Activated CD4-positive, alpha-beta T cell treated with anti-CD3 and anti-CD28 coated beads, Interleukin-2, amount 10 ng/mL, durations not matched to agents 24 days and 14 days (primary cell): ENCODE results near the gene PPIE. TPM values are rescaled to one million over a fixed set of nuclear protein-coding genes. Genes with fewer than 3 reads are reported as not detected.

ENCODE experiments used
- DNase-seq: peaks from one replicate; pipeline ENCODE4 v3.0.0; 2022
- H3K27ac Mint-ChIP-seq: one replicate; pipeline ENCODE4 v1.8.0; 2022; ENCODE audit warnings: mild to moderate bottlenecking, mixed read lengths
- H3K27me3 Mint-ChIP-seq: one replicate; pipeline ENCODE4 v1.8.0; 2022; ENCODE audit warnings: mixed read lengths
- H3K36me3 Mint-ChIP-seq: one replicate; pipeline ENCODE4 v1.8.0; 2022; ENCODE audit warnings: low read depth, mild to moderate bottlenecking, mixed read lengths
- H3K4me1 Mint-ChIP-seq: one replicate; pipeline ENCODE4 v1.8.0; 2021; ENCODE audit warnings: mixed read lengths
- H3K4me3 Mint-ChIP-seq: one replicate; pipeline ENCODE4 v1.8.0; 2022; ENCODE audit warnings: mild to moderate bottlenecking, moderate library complexity, mixed read lengths
- H3K9me3 Mint-ChIP-seq: one replicate; pipeline ENCODE4 v1.8.0; 2021; ENCODE audit warnings: mixed read lengths
- intact Hi-C: fragments of 100-400 bp; cut with micrococcal nuclease; formaldehyde crosslinking; loops from one replicate; pipeline ENCODE4 v1.15.1; 2023
- total RNA-seq: library from RNA; stranded (reverse); gene quantifications from 2 replicates; pipeline ENCODE4 v1.2.3, GENCODE V29; 2022

Gene PPIE
- total RNA-seq, 1 donor from 2014 or later = 76.7 TPM

DNA sequence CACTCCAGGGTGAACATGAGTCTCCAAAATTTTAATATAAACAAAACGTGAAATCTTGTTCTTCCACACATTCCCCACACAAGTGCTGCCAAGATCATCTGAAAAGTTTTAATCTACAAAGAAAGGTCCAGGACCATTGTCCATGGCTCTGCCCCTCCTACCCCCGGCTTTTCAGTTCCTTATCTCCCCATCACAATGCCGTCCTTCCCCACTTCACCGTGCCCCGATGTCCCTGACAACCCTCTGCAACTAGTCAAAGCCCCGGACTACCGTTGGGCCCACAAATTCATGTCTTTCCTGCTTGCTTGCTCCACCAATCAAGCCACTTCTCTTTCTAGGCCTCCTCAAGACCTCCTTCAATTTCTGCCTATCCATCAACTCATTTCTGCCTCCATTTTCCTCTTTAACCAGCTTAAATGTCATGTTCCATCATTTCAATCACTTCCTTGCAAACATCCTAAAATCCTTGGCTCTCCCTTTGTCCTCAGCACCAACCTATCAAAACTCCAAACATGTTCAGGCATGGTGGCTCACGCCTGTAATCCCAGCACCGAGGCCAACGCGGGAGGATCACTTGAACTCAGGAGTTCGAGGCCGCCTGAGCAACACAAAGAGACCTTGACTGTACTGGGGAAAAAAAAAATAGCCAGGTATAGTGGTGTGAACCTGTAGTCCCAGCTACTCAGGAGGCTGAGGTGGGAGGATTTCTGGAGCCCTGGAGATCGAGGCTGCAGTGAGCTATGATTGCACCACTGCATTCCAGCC, 64.0 kb downstream of the PPIE start:
- no peak for DNase-seq
- peaks cover 11% of the 10 kb centered on the region for H3K27me3 Mint-ChIP-seq
- no peaks in the 10 kb centered on the region for H3K36me3 Mint-ChIP-seq
- no peaks in the 10 kb centered on the region for H3K9me3 Mint-ChIP-seq
- intact Hi-C loops = no loop called here
- H3K27ac Mint-ChIP-seq = no peak overlapping the region
- peaks cover 11% of the 10 kb centered on the region for H3K4me1 Mint-ChIP-seq
- H3K4me3 Mint-ChIP-seq = no peak overlapping the region

DNA sequence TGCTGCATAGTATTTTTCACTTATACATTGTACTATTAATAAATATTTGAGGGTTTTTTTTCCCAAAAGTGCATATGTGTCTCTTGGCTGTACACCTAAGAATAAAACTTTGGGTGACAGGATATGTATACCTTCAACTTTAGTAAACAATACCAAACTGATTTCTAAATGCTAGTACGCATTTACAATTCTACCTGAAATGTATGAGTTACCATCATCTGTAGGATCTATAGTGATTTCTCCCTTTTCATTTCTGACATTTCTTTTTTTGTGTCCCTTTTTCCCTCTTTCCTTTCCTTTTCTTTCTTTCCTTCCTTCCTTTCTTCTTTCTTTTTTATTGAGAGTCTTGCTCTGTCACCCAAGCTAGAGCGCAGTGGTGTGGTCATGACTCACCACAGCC, 66.7 kb downstream of the PPIE start:
- no peaks in the 10 kb centered on the region for H3K9me3 Mint-ChIP-seq
- H3K27ac Mint-ChIP-seq = no peak overlapping the region
- intact Hi-C loops = no loop called here
- no peaks in the 10 kb centered on the region for H3K36me3 Mint-ChIP-seq
- peaks cover 2% of the 10 kb centered on the region for H3K4me1 Mint-ChIP-seq
- H3K27me3 Mint-ChIP-seq = peaks cover 8% of the 10 kb centered on the region
- no peak overlapping the region for H3K4me3 Mint-ChIP-seq
- DNase-seq = no peak

- DNase-seq = no peak
- Mint-ChIP-seq H3K36me3 (no peaks in the 10 kb centered on the region), H3K4me1 (peaks cover 2% of the 10 kb centered on the region), H3K9me3 (no peaks in the 10 kb centered on the region), H3K27me3 (peaks cover 8% of the 10 kb centered on the region), H3K4me3 (no peak overlapping the region), H3K27ac (no peak overlapping the region)
- intact Hi-C loops = no loop called here
Observed at GRCh38 chr1:39808784-39809517, 70.3 kb downstream of the PPIE start.

GRCh38 chr1:39812913-39813312, 74.2 kb downstream of the PPIE start:
- H3K4me1 Mint-ChIP-seq = peaks cover 13% of the 10 kb centered on the region
- H3K36me3 Mint-ChIP-seq = no peaks in the 10 kb centered on the region
- no peak overlapping the region for H3K4me3 Mint-ChIP-seq
- no peak for DNase-seq
- peaks cover 9% of the 10 kb centered on the region for H3K27me3 Mint-ChIP-seq
- intact Hi-C loops = no loop called here
- no peak overlapping the region for H3K27ac Mint-ChIP-seq
- no peaks in the 10 kb centered on the region for H3K9me3 Mint-ChIP-seq

Other genes starting within 250 kb of the PPIE start
- not detected in 2 replicates for gene BMP8A, start 247.2 kb upstream of the PPIE start, total RNA-seq
- 337 and 353 TPM in 2 replicates for gene PABPC4, start 162.1 kb upstream of the PPIE start, total RNA-seq
- gene HEYL, start 99.2 kb upstream of the PPIE start, total RNA-seq = not detected in 2 replicates
- 0.31 and 0.56 TPM in 2 replicates for gene NT5C1A, start 66.8 kb upstream of the PPIE start, total RNA-seq
- gene HPCAL4, start 47.4 kb upstream of the PPIE start, total RNA-seq = 0.38 and 0.44 TPM in 2 replicates
- gene OXCT2, start 32.5 kb downstream of the PPIE start, total RNA-seq = 1.5 and 1.8 TPM in 2 replicates
- gene BMP8B, start 50.0 kb downstream of the PPIE start, total RNA-seq = 0.37 and 0.43 TPM in 2 replicates
- gene TRIT1, start 144.6 kb downstream of the PPIE start, total RNA-seq = 28.2 and 28.4 TPM in 2 replicates
- gene MYCL, start 163.0 kb downstream of the PPIE start, total RNA-seq = 0.42 and 0.57 TPM in 2 replicates
- 47.0 and 49.7 TPM in 2 replicates for gene MFSD2A, start 216.3 kb downstream of the PPIE start, total RNA-seq